ENCODE data around the gene ERCC6.

Gene ERCC6

DNA sequence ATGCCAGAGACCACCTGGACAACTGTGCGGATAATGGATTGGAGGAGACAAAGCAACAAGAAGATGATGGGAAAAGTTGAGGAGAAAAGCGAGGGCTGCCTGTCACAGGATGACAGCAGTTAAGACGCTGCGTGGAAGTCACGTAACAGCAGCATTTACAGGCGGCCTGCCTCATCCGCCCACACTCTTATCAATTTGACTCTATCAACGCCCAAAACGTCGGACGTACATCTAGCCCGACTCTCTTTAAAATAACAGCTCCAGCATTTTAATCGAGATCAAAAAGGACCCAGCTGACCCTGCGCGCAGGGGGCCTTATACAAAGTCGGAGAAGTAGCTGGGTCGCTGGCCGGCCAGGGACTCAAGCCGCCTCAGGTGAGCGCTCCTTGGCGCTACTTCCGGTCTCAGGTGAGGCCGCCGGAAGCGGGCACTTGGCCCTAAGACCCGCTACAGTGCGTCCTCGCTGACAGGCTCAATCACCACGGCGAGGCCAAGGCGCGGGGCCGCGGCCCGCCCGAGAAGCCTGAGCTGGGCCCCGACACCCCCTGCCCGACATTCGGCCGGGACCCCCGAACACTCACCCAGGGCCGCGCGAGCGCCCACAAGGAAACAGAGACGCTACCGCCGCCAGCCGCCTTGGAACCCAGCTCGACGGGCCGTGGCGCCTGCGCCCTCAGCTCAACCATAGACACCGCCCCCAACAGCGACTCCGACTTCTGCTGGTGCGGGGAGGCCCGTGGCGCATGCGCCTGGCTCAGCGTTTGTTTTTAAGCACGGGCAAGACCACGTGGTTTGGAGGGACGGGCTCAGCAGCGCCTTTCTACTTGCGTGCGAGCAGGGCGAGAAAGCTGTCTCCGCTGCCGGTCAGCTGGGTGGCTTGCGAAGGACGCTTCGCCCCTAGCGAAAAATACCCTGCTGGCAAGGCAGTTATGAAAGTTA, at the start of gene ERCC6:
Gene ERCC6, minus strand, starts transcription at position 741 of the 939 bp plus-strand sequence.
- Mint-ChIP-seq H3K27ac (peak within 1 kb of the TSS; percentile 67 to 84 (median 72)), H3K36me3 (ENCODE audit: low read depth) (peaks cover 3% of the 10 kb centered on the region), H3K9me3 (peaks cover 1% of the 10 kb centered on the region), H3K4me1 (peaks cover 26% of the 10 kb centered on the region), H3K4me3 (peak within 1 kb of the TSS; percentile 91 to 94 (median 92)), H3K27me3 (ENCODE audit: low read depth) (peaks cover 37% of the 10 kb centered on the region)
- TF ChIP-seq CTCF (IDR thresholded peaks at IDR 0.05; ENCODE audit: unreplicated experiment in 3 of 3), result no peak

DNA sequence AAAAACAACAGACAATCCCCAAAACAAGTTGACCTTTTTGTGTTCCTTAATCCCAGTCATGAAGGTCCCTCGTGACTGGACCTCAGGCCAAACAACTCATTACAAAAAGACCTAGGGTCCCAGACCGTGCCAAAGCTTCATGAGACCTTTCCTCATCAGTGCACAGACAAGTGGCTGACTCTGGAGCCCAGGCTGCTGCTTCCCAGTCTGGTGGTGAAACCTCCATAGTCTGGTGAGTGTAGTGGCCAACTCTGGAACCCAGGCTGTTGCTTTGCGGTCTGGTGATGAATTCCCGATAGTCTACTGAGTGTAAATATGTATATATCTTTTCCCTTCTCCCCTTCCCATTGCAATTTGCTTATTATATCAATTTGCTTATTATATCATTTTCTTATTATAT, 49.1 kb upstream of the ERCC6 start:
- Mint-ChIP-seq H3K27me3 (ENCODE audit: low read depth) (peaks cover 32% of the 10 kb centered on the region), H3K27ac (no peak overlapping the region), H3K4me3 (no peak overlapping the region), H3K9me3 (no peaks in the 10 kb centered on the region), H3K36me3 (ENCODE audit: low read depth) (no peaks in the 10 kb centered on the region), H3K4me1 (no peaks in the 10 kb centered on the region)
- TF ChIP-seq CTCF (IDR thresholded peaks at IDR 0.05; ENCODE audit: unreplicated experiment in 3 of 3), result no peak

- Mint-ChIP-seq H3K4me1 (no peaks in the 10 kb centered on the region), H3K36me3 (ENCODE audit: low read depth) (no peaks in the 10 kb centered on the region), H3K4me3 (no peak overlapping the region), H3K27me3 (ENCODE audit: low read depth) (peaks cover 25% of the 10 kb centered on the region), H3K27ac (no peak overlapping the region), H3K9me3 (no peaks in the 10 kb centered on the region)
- no peak for TF ChIP-seq CTCF (IDR thresholded peaks at IDR 0.05; ENCODE audit: unreplicated experiment in 3 of 3)
Measured at GRCh38 chr10:49585387-49585786, 46.5 kb upstream of the ERCC6 start.

GRCh38 chr10:49579621-49580020, 40.7 kb upstream of the ERCC6 start:
- Mint-ChIP-seq H3K27ac (no peak overlapping the region), H3K4me3 (no peak overlapping the region), H3K4me1 (no peaks in the 10 kb centered on the region), H3K9me3 (no peaks in the 10 kb centered on the region), H3K36me3 (ENCODE audit: low read depth) (no peaks in the 10 kb centered on the region), H3K27me3 (ENCODE audit: low read depth) (peaks cover 22% of the 10 kb centered on the region)
- TF ChIP-seq CTCF (IDR thresholded peaks at IDR 0.05; ENCODE audit: unreplicated experiment in 3 of 3), result no peak

DNA sequence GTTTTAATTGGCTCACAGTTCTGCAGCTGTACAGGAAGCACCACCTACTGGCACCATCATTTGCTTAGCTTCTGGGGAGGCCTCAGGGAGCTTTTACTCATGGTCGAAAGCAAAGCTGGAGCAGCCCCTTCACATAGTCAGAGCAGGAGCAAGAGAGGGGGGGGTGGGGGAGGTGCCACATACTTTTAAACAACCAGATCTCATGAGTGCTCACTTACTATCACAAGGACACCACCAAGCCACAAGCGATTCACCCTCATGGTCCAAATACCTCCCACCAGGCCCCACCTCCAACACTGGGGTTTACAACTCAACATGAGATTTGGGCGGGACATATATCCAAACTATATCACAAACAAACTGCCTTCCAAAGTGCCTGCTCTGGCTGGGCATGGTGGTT, 39.5 kb upstream of the ERCC6 start:
- peaks cover 18% of the 10 kb centered on the region for H3K27me3 Mint-ChIP-seq (ENCODE audit: low read depth)
- H3K4me1 Mint-ChIP-seq, result no peaks in the 10 kb centered on the region
- H3K4me3 Mint-ChIP-seq, result no peak overlapping the region
- H3K27ac Mint-ChIP-seq, result no peak overlapping the region
- H3K36me3 Mint-ChIP-seq (ENCODE audit: low read depth), result no peaks in the 10 kb centered on the region
- H3K9me3 Mint-ChIP-seq, result no peaks in the 10 kb centered on the region
- TF ChIP-seq CTCF (IDR thresholded peaks at IDR 0.05; ENCODE audit: unreplicated experiment in 3 of 3), result no peak
